ENCODE data around the gene SSBP1.
A peak's percentile ranks its signal among the peaks of the same experiment; 100 is the strongest.
"Not testable (repeated sequence)": the region's sequence is repeated elsewhere in the genome, so short reads cannot be mapped to it uniquely, and the experiment has no call there.

SSBP1 gene

GRCh38 chr7:141737836-141738591 is at the start of gene SSBP1:
SSBP1 (plus strand) TSS chr7:141738358; CDS start chr7:141739167, 809 bp downstream.
- peak; percentile 67 for DNase-seq (ENCODE audit: insufficient read length, low spot score)
- peak; percentile 98 for FAIRE-seq

- DNase-seq (ENCODE audit: insufficient read length, low spot score) = not testable (repeated sequence)
Measured at GRCh38 chr7:141689072-141689825, 48.9 kb upstream of the SSBP1 start.

GRCh38 chr7:141691540-141691939 is 46.6 kb upstream of the SSBP1 start:
- FAIRE-seq (no peak), DNase-seq (ENCODE audit: insufficient read length, low spot score) (no peak)

More at GRCh38 chr7:141689072-141689825, 48.9 kb upstream of the SSBP1 start:
- FAIRE-seq = not testable (repeated sequence)

- FAIRE-seq (no peak), DNase-seq (ENCODE audit: insufficient read length, low spot score) (no peak)
Measured at GRCh38 chr7:141691961-141692360, 46.2 kb upstream of the SSBP1 start.

- DNase-seq (ENCODE audit: insufficient read length, low spot score) (no peak), FAIRE-seq (no peak)
Measured at GRCh38 chr7:141693082-141693481, 45.1 kb upstream of the SSBP1 start.

- peak; percentile 49 for FAIRE-seq
- no peak for DNase-seq (ENCODE audit: insufficient read length, low spot score)
Measured at GRCh38 chr7:141695803-141696289, 42.3 kb upstream of the SSBP1 start.

- FAIRE-seq = no peak
Measured at GRCh38 chr7:141696348-141696747, 41.8 kb upstream of the SSBP1 start.

GRCh38 chr7:141697211-141697871 is 40.8 kb upstream of the SSBP1 start:
- DNase-seq (ENCODE audit: insufficient read length, low spot score) = no peak
- no peak for FAIRE-seq

More at GRCh38 chr7:141696348-141696747, 41.8 kb upstream of the SSBP1 start:
- no peak for DNase-seq (ENCODE audit: insufficient read length, low spot score)

GRCh38 chr7:141698247-141699015 is 39.7 kb upstream of the SSBP1 start:
- FAIRE-seq (no peak), DNase-seq (ENCODE audit: insufficient read length, low spot score) (no peak)

- FAIRE-seq (no peak), DNase-seq (ENCODE audit: insufficient read length, low spot score) (no peak)
Measured at GRCh38 chr7:141699860-141700259, 38.3 kb upstream of the SSBP1 start.

GRCh38 chr7:141700296-141700847 is 37.8 kb upstream of the SSBP1 start:
- FAIRE-seq = no peak
- DNase-seq (ENCODE audit: insufficient read length, low spot score) = no peak

- FAIRE-seq (peak; percentile 77), DNase-seq (ENCODE audit: insufficient read length, low spot score) (no peak)
Measured at GRCh38 chr7:141700848-141701371, 37.2 kb upstream of the SSBP1 start.

- FAIRE-seq (peak; percentile 96), DNase-seq (ENCODE audit: insufficient read length, low spot score) (peak; percentile 80)
Measured at GRCh38 chr7:141701489-141702046, 36.6 kb upstream of the SSBP1 start.

- FAIRE-seq (no peak), DNase-seq (ENCODE audit: insufficient read length, low spot score) (peak; percentile 59)
Measured at GRCh38 chr7:141702047-141702567, 36.1 kb upstream of the SSBP1 start, which contains the start of gene DENND11. DENND11 (minus strand) TSS chr7:141702166; CDS start chr7:141702153, 13 bp downstream.

- DNase-seq (ENCODE audit: insufficient read length, low spot score) = no peak
- FAIRE-seq = no peak
Measured at GRCh38 chr7:141702892-141703291, 35.3 kb upstream of the SSBP1 start.

GRCh38 chr7:141704112-141704511 is 34.0 kb upstream of the SSBP1 start:
- DNase-seq (ENCODE audit: insufficient read length, low spot score) = no peak
- FAIRE-seq = no peak

- FAIRE-seq = no peak
- DNase-seq (ENCODE audit: insufficient read length, low spot score) = no peak
Measured at GRCh38 chr7:141704741-141705140, 33.4 kb upstream of the SSBP1 start.

GRCh38 chr7:141706239-141707064 is 31.7 kb upstream of the SSBP1 start:
- DNase-seq (ENCODE audit: insufficient read length, low spot score) (no peak), FAIRE-seq (no peak)

Data from GM19239 (cell line).